ENCODE results near the gene NANOG.
"Not testable (repeated sequence)": the region's sequence is repeated elsewhere in the genome, so short reads cannot be mapped to it uniquely, and the experiment has no call there.

NANOG gene

GRCh38 chr12:7788884-7789528 is at the start of gene NANOG:
TSS of gene NANOG (plus strand) at chr12:7789402. CDS start at chr12:7789615, 213 bp downstream.
- not testable (repeated sequence) for DNase-seq (ENCODE audit: insufficient read length, low spot score)
- peak; percentile 90 for FAIRE-seq

- no peak for FAIRE-seq
- no peak for DNase-seq (ENCODE audit: insufficient read length, low spot score)
Measured at GRCh38 chr12:7747246-7747645, 42.0 kb upstream of the NANOG start, which contains the start of gene CLEC4C. TSS of gene CLEC4C (minus strand) at chr12:7747375. CDS start at chr12:7747348, 27 bp downstream.

- DNase-seq (ENCODE audit: insufficient read length, low spot score) (no peak), FAIRE-seq (peak; percentile 52)
Measured at GRCh38 chr12:7748852-7749251, 40.4 kb upstream of the NANOG start.

GRCh38 chr12:7749442-7749841 is 39.8 kb upstream of the NANOG start:
- no peak for FAIRE-seq
- DNase-seq (ENCODE audit: insufficient read length, low spot score), result no peak

GRCh38 chr12:7750350-7750749 is 38.9 kb upstream of the NANOG start:
- FAIRE-seq, result no peak
- DNase-seq (ENCODE audit: insufficient read length, low spot score), result no peak

- DNase-seq (ENCODE audit: insufficient read length, low spot score) (no peak), FAIRE-seq (peak; percentile 58)
Measured at GRCh38 chr12:7751394-7751793, 37.8 kb upstream of the NANOG start.

GRCh38 chr12:7751941-7752922 is 37.0 kb upstream of the NANOG start:
- not testable (repeated sequence) for FAIRE-seq; DNase-seq (ENCODE audit: insufficient read length, low spot score)

- FAIRE-seq, result not testable (repeated sequence)
Measured at GRCh38 chr12:7755668-7756067, 33.5 kb upstream of the NANOG start.

GRCh38 chr12:7756993-7757392 is 32.2 kb upstream of the NANOG start:
- no peak for DNase-seq (ENCODE audit: insufficient read length, low spot score)
- FAIRE-seq, result no peak

More at GRCh38 chr12:7755668-7756067, 33.5 kb upstream of the NANOG start:
- DNase-seq (ENCODE audit: insufficient read length, low spot score), result not testable (repeated sequence)

GRCh38 chr12:7758766-7759140 is 30.4 kb upstream of the NANOG start:
- DNase-seq (ENCODE audit: insufficient read length, low spot score), result no peak
- no peak for FAIRE-seq

GRCh38 chr12:7769999-7770398 is 19.2 kb upstream of the NANOG start:
- FAIRE-seq (no peak), DNase-seq (ENCODE audit: insufficient read length, low spot score) (no peak)

- FAIRE-seq (no peak), DNase-seq (ENCODE audit: insufficient read length, low spot score) (no peak)
Measured at GRCh38 chr12:7781274-7781673, 7.9 kb upstream of the NANOG start.

GRCh38 chr12:7782055-7782454 is 7.1 kb upstream of the NANOG start:
- no peak for DNase-seq (ENCODE audit: insufficient read length, low spot score)
- FAIRE-seq, result no peak

- FAIRE-seq; DNase-seq (ENCODE audit: insufficient read length, low spot score): not testable (repeated sequence)
Measured at GRCh38 chr12:7783433-7783832, 5.8 kb upstream of the NANOG start.

- FAIRE-seq, result no peak
Measured at GRCh38 chr12:7784701-7785100, 4.5 kb upstream of the NANOG start.

GRCh38 chr12:7787574-7788293 is 1.5 kb upstream of the NANOG start:
- FAIRE-seq, result peak; percentile 46
- no peak for DNase-seq (ENCODE audit: insufficient read length, low spot score)

More at GRCh38 chr12:7784701-7785100, 4.5 kb upstream of the NANOG start:
- no peak for DNase-seq (ENCODE audit: insufficient read length, low spot score)

GRCh38 chr12:7788294-7788660 is 925 bp upstream of the NANOG start:
- FAIRE-seq (no peak), DNase-seq (ENCODE audit: insufficient read length, low spot score) (no peak)

GRCh38 chr12:7793211-7793610 is 4.0 kb downstream of the NANOG start:
- DNase-seq (ENCODE audit: insufficient read length, low spot score), result no peak
- FAIRE-seq, result no peak

GRCh38 chr12:7797269-7797668 is 8.1 kb downstream of the NANOG start:
- not testable (repeated sequence) for DNase-seq (ENCODE audit: insufficient read length, low spot score); FAIRE-seq

GRCh38 chr12:7797698-7798398 is 8.6 kb downstream of the NANOG start:
- no peak for FAIRE-seq
- DNase-seq (ENCODE audit: insufficient read length, low spot score), result no peak

Measured in HTR-8/SVneo (cell line).